GM10847 (cell line): ENCODE results near the gene PRKG1.

Experiments used
- POLR2A ChIP-seq: IDR thresholded peaks from 2 replicates; pipeline ENCODE4 v1.6.1; 2011; ENCODE audit not compliant: insufficient read length; ENCODE audit errors: extremely low read depth

The PRKG1 gene

GRCh38 chr10:51246156-51246555, 171.9 kb downstream of the PRKG1 start:
- no peak for TF ChIP-seq POLR2A

GRCh38 chr10:51250278-51250920, 176.1 kb downstream of the PRKG1 start:
- no peak for TF ChIP-seq POLR2A

GRCh38 chr10:51251110-51251509, 176.8 kb downstream of the PRKG1 start:
- TF ChIP-seq POLR2A = no peak

GRCh38 chr10:51255381-51255780, 181.1 kb downstream of the PRKG1 start:
- no peak for TF ChIP-seq POLR2A

- no peak for TF ChIP-seq POLR2A
Measured at GRCh38 chr10:51257511-51258248, 183.4 kb downstream of the PRKG1 start.

GRCh38 chr10:51260376-51260775, 186.1 kb downstream of the PRKG1 start:
- no peak for TF ChIP-seq POLR2A

- no peak for TF ChIP-seq POLR2A
Measured at GRCh38 chr10:51266496-51266895, 192.2 kb downstream of the PRKG1 start.

- no peak for TF ChIP-seq POLR2A
Measured at GRCh38 chr10:51269821-51270220, 195.5 kb downstream of the PRKG1 start.

- TF ChIP-seq POLR2A = no peak
Measured at GRCh38 chr10:51270936-51271530, 196.7 kb downstream of the PRKG1 start.

- no peak for TF ChIP-seq POLR2A
Measured at GRCh38 chr10:51272555-51272954, 198.3 kb downstream of the PRKG1 start.

GRCh38 chr10:51273574-51273973, 199.3 kb downstream of the PRKG1 start:
- no peak for TF ChIP-seq POLR2A

GRCh38 chr10:51285601-51286000, 211.3 kb downstream of the PRKG1 start:
- TF ChIP-seq POLR2A = no peak

- TF ChIP-seq POLR2A = no peak
Measured at GRCh38 chr10:51288511-51288910, 214.2 kb downstream of the PRKG1 start.

GRCh38 chr10:51289519-51289918, 215.2 kb downstream of the PRKG1 start:
- TF ChIP-seq POLR2A = no peak

- no peak for TF ChIP-seq POLR2A
Measured at GRCh38 chr10:51291961-51292360, 217.7 kb downstream of the PRKG1 start.

GRCh38 chr10:51297438-51297837, 223.2 kb downstream of the PRKG1 start:
- TF ChIP-seq POLR2A = no peak
